Type B pancreatic cell (in vitro differentiated cells): ENCODE data around the gene CNN3. TPM values are rescaled to one million over a fixed set of nuclear protein-coding genes. Genes with fewer than 3 reads are reported as not detected.

Source experiments
- DNase-seq: peaks from one replicate; pipeline ENCODE4 v3.0.0; 2021; ENCODE audit warnings: mixed read lengths; ENCODE audit not compliant: unreplicated experiment; ENCODE audit errors: extremely low spot score
- H3K27ac Mint-ChIP-seq: 2 replicates; pipeline ENCODE4 v1.8.0; 2021; ENCODE audit warnings: mild to moderate bottlenecking, mixed read lengths
- H3K27me3 Mint-ChIP-seq: 2 replicates; pipeline ENCODE4 v1.8.0; 2021; ENCODE audit warnings: mixed read lengths
- H3K36me3 Mint-ChIP-seq: 2 replicates; pipeline ENCODE4 v1.8.0; 2021; ENCODE audit warnings: mixed read lengths
- H3K4me1 Mint-ChIP-seq: one replicate; pipeline ENCODE4 v1.8.0; 2021; ENCODE audit warnings: mixed read lengths; ENCODE audit not compliant: unreplicated experiment
- H3K4me3 Mint-ChIP-seq: 2 replicates; pipeline ENCODE4 v1.8.0; 2021; ENCODE audit warnings: mild to moderate bottlenecking, mixed read lengths
- H3K9me3 Mint-ChIP-seq: 2 replicates; pipeline ENCODE4 v1.8.0; 2021; ENCODE audit warnings: mixed read lengths
- CTCF ChIP-seq: fragments of 200-600 bp; sonication (generic); conservative IDR thresholded peaks from 2 replicates; pipeline ENCODE4 v1.5.0; 2021; ENCODE audit warnings: antibody characterized with exemption, mild to moderate bottlenecking
- total RNA-seq: library from RNA; stranded (reverse); gene quantifications from 2 replicates; pipeline ENCODE4 v1.2.1, GENCODE V29; 2021; ENCODE audit warnings: low replicate concordance

CNN3 gene
- total RNA-seq, 1 donor from 2014 or later: 258 TPM

GRCh38 chr1:94921977-94922376 lies 4.9 kb downstream of the CNN3 start:
- H3K4me1 Mint-ChIP-seq: peaks cover 54% of the 10 kb centered on the region
- H3K9me3 Mint-ChIP-seq: no peaks in the 10 kb centered on the region
- peaks cover 44% of the 10 kb centered on the region for H3K36me3 Mint-ChIP-seq
- peaks cover 4% of the 10 kb centered on the region for H3K27me3 Mint-ChIP-seq
- no peak overlapping the region for H3K27ac Mint-ChIP-seq
- TF ChIP-seq CTCF: no peak
- peak overlapping the region; percentile 56 for H3K4me3 Mint-ChIP-seq
- DNase-seq: no peak

- no peaks in the 10 kb centered on the region for H3K9me3 Mint-ChIP-seq
- H3K4me1 Mint-ChIP-seq: peaks cover 63% of the 10 kb centered on the region
- peak; percentile 22 for TF ChIP-seq CTCF
- peaks cover 48% of the 10 kb centered on the region for H3K36me3 Mint-ChIP-seq
- peak overlapping the region; percentile 56 for H3K27ac Mint-ChIP-seq
- no peak for DNase-seq
- peak overlapping the region; percentile 57 for H3K4me3 Mint-ChIP-seq
- no peaks in the 10 kb centered on the region for H3K27me3 Mint-ChIP-seq
Measured at GRCh38 chr1:94920061-94920460, 6.8 kb downstream of the CNN3 start.

DNA sequence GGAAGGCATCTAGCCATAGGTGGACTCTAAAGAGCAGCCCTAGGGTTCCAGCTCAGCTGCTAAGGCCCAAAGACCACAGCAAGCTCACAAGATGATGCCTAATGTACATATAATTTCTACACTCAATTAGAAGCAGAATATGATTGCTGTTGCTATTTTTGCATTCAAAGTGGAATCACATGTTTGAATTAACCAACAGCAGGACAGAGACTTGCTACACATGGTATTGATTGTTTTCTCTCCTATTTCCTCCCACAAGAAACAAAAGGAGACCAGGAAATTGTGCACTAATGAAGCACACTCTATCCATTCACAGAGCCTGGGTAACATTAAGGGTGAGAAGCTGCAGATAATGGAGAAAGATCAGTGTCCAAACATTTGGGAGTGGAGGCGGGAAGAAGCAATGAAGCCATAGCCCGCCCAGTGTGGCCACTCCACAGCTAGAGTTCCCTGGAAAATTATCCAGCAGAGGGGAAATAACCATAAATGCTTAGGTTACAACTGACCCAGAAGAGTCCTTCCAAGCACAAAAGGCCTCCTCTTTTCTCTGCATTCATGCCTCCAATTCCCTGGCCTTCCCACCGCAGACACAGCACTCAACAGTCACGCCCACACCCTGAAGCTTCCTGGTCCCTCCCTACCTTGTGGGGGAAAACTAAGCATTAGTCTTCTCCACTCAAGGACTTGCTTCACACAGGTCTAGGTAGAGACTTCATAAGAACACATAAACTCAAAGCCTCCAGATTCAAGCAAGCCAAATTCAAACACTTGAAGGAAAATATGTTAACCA lies 7.5 kb downstream of the CNN3 start:
- peak overlapping the region; percentile 56 for H3K27ac Mint-ChIP-seq
- DNase-seq: no peak
- peaks cover 48% of the 10 kb centered on the region for H3K36me3 Mint-ChIP-seq
- H3K27me3 Mint-ChIP-seq: no peaks in the 10 kb centered on the region
- no peaks in the 10 kb centered on the region for H3K9me3 Mint-ChIP-seq
- peaks cover 57% of the 10 kb centered on the region for H3K4me1 Mint-ChIP-seq
- TF ChIP-seq CTCF: no peak
- peak overlapping the region; percentile 57 for H3K4me3 Mint-ChIP-seq

DNA sequence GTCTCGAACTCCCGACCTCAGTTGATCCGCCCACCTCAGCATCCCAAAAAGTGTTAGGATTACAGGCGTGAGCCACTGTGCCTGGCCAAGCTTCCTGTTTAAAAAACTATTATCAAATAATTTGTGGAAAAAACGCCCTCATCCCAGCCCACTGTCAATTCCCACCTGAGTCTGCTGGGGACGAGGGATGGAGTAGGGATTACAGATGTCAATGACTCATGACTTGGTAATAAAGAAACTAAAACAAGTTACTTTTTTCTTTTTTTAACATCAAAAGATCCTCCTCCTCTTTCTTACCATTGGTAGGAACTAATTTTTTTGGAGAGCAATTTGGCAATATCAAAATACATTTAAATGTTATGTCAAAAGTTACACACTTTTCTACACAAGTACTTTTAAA lies 9.7 kb downstream of the CNN3 start:
- H3K27me3 Mint-ChIP-seq: no peaks in the 10 kb centered on the region
- peaks cover 55% of the 10 kb centered on the region for H3K4me1 Mint-ChIP-seq
- H3K27ac Mint-ChIP-seq: no peak overlapping the region
- no peak overlapping the region for H3K4me3 Mint-ChIP-seq
- no peaks in the 10 kb centered on the region for H3K9me3 Mint-ChIP-seq
- peaks cover 55% of the 10 kb centered on the region for H3K36me3 Mint-ChIP-seq
- no peak for TF ChIP-seq CTCF
- no peak for DNase-seq

DNA sequence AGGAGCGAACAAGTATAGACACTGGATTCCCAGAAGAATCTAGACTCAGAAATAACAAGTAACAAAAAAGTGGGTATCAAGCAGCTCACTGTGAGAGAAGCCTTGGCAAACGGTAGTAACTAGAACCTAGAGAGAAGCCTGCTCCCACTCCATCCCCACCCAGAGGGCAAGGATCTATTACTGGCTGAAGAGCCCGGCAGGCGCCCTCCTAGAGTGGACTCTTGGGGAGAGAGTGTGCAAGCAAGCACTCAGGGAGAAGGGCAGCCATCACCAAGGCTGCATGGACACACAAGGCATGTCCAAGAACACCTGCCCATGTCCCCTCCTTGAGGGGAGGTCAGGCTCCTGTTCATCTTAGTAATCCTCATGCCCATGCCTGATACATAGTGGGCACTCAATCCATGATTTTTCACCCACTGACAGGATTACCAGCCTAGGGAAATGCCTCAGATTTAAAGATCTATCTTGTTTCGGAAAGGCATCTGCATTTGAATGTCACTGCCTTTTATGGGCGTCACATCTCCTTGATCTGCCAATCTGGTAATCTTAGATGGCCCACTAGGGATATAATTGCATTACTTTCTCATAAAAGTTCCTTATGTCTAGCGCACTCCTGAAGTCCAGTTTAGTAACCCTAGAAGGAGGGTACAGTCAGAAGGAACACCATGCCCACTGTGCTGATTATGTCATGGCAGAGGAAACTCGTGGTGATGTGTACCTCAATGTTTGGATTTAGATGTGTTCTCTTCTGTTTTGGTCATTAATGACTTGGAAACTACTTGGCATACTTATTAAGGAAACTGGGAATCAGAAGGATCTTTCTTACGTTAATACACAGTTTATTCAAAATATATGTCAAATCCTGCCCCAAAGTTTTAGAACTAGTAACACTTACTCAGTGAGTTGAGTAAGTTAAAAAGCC lies 14.4 kb downstream of the CNN3 start:
- H3K4me1 Mint-ChIP-seq: peaks cover 54% of the 10 kb centered on the region
- H3K36me3 Mint-ChIP-seq: peaks cover 57% of the 10 kb centered on the region
- no peak for DNase-seq
- H3K4me3 Mint-ChIP-seq: no peak overlapping the region
- peaks cover 6% of the 10 kb centered on the region for H3K9me3 Mint-ChIP-seq
- no peak for TF ChIP-seq CTCF
- no peaks in the 10 kb centered on the region for H3K27me3 Mint-ChIP-seq
- H3K27ac Mint-ChIP-seq: no peak overlapping the region
